Activated CD4-positive, alpha-beta T cell treated with anti-CD3 and anti-CD28 coated beads for 4 hours (primary cell): ENCODE data around the gene NATD1.
"Not testable (repeated sequence)": the region's sequence is repeated elsewhere in the genome, so short reads cannot be mapped to it uniquely, and the experiment has no call there.

ENCODE experiments used
- DNase-seq, 2 donors: peaks; one replicate each; pipeline ENCODE4 v3.0.0-alpha.2; 2020

NATD1 gene

DNA sequence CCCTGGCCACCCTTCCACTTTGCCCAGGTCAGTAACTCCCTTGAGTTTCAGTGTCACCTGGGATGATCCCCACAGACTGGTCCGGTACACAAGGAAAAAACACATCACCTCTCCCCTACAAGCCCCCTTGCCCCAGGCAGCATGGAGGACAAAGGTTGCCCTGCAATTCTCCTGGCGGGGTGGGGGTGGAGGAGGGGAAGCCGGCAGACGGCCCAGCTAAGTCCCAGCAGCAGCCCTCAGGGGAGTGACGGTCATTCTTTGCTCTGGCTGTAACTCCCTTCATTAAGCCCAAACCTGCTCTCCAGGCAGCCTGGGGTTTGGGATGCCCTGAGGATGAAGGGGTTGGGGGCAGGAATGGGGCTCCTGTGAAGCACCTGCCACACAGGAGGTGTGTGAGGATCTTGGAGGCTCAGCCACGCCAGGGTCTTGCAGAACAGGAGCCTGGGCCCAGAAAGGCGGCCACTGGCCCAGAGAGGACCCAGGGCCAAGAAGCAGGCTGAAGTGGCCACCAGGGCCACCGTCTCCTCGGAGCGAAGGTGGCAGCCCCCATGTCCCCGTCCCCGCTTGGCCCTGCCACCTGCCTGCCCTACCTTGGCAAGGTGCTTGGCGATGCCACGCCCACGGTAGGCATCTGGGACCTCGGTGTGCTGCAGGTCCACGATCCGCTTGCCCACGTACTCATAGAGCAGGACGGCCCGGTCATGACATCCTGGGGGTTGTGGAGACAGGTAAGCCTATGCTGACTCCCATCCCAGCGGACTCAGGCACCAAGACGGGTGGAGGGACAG lies 9.5 kb downstream of the NATD1 start:
- no peak for DNase-seq

- no peak for DNase-seq
Observed at GRCh38 chr17:21242780-21243515, 10.3 kb downstream of the NATD1 start.

DNA sequence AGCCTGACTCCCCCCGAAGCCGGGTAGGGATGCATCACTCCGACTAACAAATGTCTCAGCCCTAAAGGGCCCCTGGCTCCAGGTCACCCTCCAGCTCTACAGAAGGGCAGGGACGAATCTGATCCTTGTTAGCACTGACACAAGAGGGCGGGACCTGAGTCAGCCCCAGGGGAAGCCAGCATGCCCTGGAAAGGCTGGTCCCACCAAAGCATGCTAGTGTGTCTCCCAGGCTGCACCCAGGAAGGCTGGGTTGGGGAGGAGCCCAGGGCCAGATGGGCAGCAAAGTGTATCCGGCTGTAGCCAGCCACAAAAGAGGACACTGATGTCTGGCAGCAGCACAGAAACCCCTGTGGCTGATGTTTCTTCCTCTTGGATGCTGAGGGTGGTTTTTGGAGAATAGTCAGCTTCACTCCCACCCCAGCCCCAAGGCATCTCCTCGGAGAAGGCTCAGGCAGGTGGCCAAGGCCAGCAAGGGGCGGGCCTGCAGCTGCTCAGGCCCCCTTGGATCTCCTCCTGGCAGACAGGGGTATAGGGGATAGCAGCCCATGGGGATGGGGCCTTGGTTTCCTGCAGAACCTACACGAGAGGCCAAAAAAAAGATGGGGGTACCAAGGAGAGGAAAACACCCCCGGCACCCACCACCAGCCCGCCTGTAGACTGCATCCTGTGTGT lies 11.0 kb downstream of the NATD1 start:
- no peak for DNase-seq

- DNase-seq = no peak
Observed at GRCh38 chr17:21241564-21241963, 11.6 kb downstream of the NATD1 start.

DNA sequence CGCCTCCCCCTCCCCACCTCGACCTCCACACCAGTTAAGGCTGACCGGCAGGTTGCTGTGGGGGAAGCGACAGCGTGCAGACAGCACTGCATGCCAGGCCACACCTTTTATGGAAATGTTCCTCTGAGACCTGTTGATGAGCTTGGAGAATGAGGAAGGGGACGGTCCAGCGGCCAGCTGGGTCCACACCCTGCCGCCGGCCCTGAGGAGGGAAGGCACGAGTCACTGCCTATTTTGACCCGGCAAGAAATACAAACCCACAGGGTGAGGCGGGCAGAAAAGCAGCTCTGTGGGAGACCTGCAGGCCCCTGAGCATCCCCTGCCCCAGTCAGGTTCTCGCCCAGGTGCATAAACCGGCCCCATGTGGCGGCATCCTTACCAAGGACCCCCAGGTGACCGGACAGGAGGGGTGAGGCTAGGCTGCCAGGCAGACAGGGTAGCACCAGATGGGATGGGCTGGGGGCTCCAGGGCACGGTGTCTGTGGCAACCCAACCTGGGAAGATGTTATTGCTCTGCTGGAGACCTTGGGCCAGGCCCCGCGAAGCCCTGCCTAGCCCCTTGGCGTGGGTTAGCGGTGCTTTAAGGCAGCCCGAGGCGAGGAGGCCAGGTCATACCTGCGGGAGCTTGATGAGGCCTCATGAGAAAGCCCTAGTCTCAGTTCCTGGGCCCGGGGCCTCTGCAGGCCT lies 12.7 kb downstream of the NATD1 start:
- no peak for DNase-seq

GRCh38 chr17:21239680-21240368 lies 13.4 kb downstream of the NATD1 start:
- no peak for DNase-seq

- DNase-seq = peak; percentile 25 to 26
Observed at GRCh38 chr17:21235921-21236320, 17.3 kb downstream of the NATD1 start.

- no peak for DNase-seq
Observed at GRCh38 chr17:21233581-21234347, 19.4 kb downstream of the NATD1 start.

- no peak for DNase-seq
Observed at GRCh38 chr17:21232033-21232749, 21.0 kb downstream of the NATD1 start.

- DNase-seq = no peak
Observed at GRCh38 chr17:21231533-21231932, 21.7 kb downstream of the NATD1 start.

- DNase-seq = no peak
Observed at GRCh38 chr17:21228845-21229244, 24.4 kb downstream of the NATD1 start.

DNA sequence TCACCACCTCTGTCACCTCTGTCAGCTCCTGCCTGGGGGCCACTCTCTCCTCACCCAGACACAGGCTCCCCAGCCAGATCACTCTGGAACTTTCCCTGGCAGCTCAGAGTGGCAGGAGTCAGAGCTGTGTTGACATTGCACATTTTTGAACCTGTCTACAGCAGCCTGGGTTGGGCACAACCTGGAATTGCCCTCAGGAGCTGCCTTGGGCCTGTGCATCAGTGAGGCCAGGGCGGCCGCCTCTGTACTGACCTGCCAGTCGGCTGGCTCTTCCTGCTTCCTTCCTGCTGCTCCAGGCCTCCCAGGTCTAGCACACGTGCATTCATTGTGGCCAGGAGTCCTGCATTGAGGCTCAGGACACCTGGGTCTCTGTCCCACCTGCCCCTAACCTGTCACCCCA lies 25.1 kb downstream of the NATD1 start:
- DNase-seq = no peak

- DNase-seq = not testable (repeated sequence)
Observed at GRCh38 chr17:21227277-21227676, 25.9 kb downstream of the NATD1 start.

DNA sequence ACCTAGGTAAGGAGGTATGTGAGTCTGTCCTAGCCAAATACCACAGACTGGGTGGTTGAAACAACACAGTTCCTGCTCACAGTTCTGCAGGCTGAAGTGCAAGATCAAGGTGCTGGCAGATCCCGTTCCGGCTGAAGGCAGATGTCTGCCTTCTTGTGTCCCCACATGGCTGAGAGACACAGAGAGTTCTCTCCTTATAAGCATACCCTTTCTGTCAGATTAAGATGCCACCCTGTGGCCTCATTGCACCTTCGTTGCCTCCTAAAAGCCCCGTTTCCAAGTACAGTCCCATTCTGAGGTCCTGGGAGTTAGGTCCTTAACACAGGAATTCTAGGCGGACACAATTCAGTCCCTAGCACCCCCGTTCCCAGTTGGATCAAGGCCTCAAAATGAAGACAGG lies 30.1 kb downstream of the NATD1 start:
- no peak for DNase-seq

DNA sequence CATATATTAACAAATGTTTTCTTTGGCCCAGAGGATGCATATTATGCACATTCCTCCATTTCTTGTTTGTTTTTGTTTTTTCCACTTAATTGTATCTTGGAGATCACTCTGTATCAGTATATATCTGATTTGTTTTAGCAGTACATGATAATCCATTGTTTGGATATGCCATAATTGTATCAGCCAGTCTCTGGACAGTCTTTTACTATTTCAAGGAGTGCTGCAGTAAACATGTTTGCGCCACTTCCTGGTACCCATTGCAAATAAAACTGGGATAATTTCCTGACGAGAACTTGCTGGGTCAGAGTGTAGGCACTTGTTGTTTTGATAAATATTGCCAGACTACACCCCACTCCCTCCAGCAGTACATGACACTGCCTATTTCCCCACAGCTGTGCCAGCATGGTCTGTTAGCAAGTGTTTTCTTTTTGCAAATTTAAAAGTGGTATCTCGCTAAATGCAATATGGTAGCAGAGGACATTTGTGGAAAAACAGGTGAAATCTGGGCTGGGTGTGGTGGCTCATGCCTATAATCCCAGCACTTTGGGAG lies 34.3 kb downstream of the NATD1 start:
- DNase-seq = no peak

GRCh38 chr17:21218101-21218500 lies 35.1 kb downstream of the NATD1 start:
- peak; percentile 9 to 13 for DNase-seq

DNA sequence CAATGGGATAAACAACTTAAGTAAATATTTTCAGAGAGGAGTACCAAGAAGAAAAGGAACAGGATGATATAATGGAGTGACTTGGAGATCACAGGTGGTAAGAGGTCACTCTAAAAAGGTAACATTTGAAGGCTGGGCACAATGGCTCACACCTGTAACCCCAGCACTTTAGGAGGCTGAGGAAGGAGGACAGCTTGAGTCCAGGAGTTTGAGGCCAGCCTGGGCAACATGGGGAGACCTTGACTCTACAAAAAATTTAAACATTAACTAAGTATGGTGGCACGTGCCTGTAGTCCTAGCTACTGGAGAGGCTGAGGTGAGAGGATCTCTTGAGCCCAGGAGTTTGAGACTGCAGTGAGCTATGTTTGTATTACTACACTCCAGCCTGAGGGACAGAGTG lies 35.9 kb downstream of the NATD1 start:
- no peak for DNase-seq

GRCh38 chr17:21215935-21216334 lies 37.3 kb downstream of the NATD1 start:
- no peak for DNase-seq

DNA sequence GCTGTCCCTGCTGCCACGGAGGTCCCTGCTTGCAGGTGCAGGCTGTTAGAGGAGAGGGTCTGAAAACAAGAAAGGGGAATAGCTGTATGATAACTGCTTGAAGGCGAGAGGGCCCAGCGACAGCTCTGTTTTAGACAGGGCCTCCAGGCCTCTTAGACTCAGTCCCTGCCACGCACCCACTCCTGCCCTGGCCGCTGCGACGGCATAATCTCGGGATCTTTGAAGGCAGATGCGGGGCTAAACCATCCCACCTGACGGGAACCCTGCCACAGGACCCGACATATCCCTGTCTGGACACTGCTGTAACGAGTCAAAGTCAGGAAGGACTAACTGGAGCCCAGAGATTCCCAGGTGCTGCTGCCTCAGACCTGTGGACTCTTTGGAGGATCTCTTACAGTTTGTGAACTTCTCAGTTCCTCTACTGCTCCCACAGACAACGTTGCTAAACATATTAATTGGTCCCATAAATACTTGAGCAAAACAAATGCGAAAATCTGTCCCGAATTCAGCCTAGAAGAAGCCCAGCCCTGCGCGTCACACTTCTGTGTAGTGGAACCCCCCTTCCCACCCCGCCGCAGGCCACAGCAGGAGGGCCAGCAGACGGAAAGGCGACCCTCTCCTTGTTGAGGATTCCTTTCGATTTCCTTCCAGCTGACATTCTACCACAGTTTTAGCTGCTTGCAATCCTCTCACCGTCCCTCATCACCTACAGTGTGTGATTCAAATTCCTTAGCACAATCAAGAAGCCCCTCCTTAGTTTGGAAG lies 38.3 kb downstream of the NATD1 start:
- no peak for DNase-seq
